ENCODE data around the gene SPTBN2.
A peak's percentile ranks its signal among the peaks of the same experiment; 100 is the strongest.

SPTBN2 gene

GRCh38 chr11:66700742-66701141, 28.3 kb downstream of the SPTBN2 start:
- DNase-seq: no peak

- no peak for DNase-seq
Observed at GRCh38 chr11:66700337-66700736, 28.7 kb downstream of the SPTBN2 start.

- no peak for DNase-seq
Observed at GRCh38 chr11:66698491-66698890, 30.5 kb downstream of the SPTBN2 start.

DNA sequence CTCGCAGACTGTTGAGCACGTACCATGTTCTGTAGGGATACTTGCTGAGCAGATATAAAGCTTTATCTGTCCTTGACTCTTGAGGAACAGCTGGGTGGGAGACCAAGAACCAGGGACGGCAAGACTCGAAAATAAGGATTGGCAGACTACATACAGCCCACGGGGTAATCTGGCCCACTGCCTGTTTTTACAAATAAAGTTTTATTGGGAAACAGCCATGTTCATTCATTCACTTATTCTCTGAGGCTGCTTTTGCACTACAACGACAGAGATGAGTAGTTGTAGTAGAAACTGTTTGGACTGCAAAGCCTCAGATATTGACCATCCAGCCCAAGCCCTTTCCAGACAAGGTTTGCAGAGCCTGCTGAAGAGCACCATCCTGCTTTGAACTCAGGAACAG, 31.0 kb downstream of the SPTBN2 start:
- no peak for DNase-seq

DNA sequence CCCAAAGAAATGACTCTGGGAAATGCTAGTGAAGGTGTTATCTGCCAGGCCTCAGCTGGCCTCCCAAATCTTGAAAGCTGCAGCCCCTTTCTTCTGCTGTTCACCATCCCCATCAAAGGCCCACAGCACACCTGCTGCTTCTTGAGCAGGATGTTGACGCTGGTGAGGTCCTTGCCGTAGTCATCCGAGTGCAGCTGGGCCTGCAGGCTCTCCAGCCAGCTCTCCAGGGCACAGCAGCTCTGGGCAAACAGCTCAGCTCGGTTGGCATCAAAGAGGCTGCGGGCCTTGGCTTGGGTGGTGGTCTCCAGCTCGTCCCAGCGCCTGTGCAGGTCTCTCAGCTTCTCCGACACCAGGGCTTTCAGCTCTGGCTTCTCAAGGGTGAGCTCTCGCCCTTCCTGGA, 32.9 kb downstream of the SPTBN2 start:
- no peak for DNase-seq

DNA sequence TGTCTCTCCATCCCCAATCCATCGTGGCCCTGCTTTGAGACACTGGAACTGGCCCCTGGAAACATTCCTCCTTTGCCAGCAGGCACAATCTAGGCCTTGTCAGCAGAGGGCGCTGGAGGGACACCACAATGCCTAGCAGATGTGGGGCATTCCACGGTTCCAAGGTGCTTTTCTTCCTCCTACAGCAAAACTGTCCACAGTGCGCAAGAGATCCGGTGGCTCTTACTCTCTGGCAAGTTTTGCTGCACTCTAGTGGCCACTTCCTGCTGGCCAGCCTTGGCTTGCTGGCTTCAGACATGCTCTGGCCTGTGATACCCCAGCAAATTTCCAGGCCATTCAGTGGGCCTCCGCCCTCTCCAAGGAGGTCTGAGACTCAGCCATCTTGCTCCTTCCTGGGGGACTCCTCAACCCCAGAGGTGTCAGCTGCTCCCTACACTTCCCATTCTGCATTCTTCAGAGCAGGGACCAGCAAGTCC, 34.2 kb downstream of the SPTBN2 start:
- peak; percentile 82 to 87 for DNase-seq

DNA sequence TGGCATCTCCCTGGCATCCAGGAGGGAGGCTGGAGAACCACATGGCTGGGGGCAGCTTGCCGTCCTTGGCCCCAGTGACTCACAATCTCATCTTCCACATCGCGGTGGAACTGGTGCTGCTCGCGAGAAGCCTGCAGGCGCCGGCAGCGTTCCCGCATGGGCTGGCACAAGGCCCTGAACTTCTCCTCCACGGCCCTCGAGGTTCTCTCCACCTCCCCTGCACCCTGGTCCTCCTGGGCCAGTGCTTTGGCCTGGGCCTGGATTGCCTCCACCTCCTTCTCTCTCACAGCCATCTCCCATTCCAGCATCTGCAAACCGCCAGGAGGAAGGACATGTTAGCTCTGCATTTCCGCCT, 35.0 kb downstream of the SPTBN2 start:
- DNase-seq: no peak

- DNase-seq: no peak
Observed at GRCh38 chr11:66693356-66694055, 35.5 kb downstream of the SPTBN2 start.

- no peak for DNase-seq
Observed at GRCh38 chr11:66692871-66693331, 36.1 kb downstream of the SPTBN2 start.

DNA sequence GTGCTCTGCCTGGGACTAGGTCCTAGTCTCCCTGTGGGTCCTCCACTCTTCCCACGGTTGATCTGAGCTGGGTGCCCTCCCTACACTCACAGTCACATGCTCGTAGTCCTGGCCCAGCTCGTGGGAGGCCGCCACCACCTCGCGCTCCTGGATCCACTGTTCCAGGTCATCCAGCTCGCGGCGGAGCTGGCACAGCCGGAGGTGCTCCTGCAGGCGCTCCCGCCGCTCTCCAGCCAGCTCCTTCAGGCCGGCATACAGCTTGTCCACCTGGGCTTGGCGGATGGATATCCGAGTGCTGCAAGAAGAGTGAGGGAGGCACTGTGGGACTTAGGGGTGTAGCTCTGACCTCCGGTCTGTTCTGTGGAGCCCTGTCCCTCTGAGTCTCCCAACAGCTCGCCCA, 36.6 kb downstream of the SPTBN2 start:
- DNase-seq: no peak

- no peak for DNase-seq
Observed at GRCh38 chr11:66691311-66691980, 37.6 kb downstream of the SPTBN2 start.

DNA sequence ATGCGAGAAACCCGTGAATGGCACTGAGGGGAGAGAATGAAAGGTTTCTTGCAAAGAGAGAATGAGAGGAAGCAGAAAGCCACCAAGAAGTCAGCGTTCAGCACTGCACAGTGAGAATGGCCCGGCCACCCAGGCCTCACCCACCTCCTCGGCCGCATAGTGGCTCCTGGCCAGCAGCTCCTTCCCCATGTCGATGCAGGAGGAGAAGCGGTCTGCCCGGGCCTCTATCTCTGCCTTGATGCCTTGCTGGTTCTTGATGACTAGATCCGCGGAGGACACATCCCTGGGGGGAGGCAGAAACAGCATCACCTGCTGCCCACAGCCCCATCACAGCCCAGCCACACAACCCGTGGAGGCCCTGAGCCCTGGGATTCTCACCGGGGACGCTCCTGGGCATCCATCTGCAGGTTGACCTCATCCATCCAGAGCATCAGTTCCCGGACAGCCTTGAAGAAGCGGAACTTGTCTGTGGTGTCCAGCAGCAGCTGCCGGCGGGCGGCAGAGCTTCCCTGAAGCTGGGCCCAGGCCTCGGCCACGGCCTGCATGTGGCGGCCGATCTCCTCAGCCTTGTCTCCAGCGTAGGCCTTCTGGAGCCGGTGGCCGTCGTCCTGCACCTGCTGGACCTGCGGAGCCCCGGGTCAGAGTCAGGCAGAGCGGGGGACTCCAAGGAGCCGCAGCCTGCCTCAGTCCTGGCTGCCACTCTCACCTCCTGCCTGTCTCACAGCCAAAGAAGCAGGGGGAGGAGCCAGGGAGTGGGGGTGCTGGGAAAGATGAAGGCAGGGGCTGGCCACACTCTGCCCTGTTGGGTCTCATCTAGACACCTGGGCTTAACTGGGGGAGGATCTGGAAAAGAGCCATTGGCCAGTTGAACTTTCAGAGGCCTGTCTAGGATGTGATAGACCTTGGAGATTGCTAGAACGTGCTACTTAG, 39.1 kb downstream of the SPTBN2 start:
- no peak for DNase-seq

DNA sequence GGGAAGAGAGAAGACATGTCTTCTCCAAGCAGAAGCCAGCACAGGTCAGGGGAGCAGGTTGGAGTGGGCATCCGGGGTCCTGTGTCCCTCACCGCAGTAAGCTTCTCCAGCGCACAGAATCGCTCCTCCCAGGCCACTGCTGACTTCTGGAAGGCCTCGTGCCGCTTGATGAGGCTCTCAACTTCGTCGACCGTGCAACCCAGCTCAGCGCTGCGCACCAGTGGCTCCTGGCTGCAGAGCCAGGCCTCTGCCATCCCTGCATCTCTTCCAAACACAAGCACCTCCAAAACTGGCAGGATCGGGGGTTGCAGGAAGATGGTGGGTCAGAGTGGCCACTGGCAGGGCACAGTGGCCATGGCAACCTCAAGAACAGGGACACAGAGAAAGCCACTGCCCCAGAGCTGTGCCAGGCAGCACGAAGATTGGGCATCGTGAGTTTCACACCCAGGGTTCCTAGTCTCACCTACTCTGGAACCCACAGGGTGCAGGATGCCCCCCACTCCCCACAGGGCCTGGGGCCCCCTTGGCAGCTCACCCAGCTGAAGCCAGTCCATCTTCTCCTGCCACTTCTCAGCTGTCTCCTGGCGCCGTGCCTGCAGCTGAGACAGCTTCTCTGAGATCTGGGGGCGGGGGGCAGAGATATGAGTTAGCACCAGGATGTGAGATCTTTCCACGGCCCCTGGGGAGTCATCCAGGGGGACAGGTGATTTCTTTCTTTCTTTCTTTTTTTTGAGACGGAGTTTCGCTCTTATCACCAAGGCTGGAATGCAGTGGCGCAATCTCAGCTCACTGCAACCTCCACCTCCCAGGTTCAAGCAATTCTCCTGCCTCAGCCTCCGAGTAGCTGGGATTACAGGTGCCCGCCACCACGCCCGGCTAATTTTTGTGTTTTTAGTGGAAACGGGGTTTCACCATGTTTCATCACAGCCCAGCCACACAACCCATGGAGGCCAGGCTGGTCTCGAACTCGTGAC, 40.2 kb downstream of the SPTBN2 start:
- no peak for DNase-seq

- DNase-seq: no peak
Observed at GRCh38 chr11:66687831-66688281, 41.2 kb downstream of the SPTBN2 start.

DNA sequence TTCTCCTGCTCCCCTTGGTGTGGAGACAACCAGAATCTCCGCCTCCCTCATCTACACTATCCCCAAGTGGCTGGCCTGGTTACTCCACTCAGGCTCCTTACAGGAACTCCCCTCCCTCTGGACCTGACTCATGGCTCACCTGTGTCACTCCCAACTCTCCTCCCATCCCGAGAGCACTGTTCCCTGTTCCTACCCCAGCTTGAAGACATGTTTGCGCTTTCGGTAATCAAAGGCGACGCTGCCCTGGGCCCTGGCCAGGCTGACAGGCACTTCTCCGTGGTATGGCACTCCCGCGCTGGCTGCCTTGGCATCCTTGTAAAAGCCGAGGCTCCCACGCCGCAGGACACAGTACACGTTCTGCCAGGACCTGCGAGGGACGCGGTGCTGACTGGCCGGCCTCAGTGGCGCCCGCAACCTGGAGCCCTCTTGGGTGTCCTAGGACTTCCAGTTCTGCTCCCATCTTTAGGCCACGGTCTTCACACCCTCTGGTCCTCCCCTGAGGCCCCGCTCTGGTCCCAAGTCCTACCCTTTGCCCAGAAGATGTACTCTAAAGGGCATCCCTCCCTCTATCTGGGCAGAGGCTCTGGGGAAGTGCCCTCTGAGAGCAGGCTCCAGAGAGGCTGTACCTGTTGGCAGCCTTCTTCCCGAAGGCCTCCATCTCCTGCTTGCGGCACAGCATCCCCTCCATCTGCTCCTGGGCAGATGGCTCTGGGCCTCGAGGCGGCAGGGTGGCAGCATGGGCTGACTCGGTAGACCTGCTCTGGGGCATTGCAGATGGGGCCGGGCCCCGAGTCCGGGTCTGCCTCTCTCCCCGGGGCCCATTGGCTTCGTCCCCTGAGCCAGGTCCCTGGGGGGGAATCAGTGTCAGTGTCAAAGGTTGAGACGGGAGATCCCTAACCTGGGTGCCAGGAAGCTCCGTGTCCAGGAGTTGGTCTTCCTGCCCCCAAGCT, 41.9 kb downstream of the SPTBN2 start:
- DNase-seq: no peak

DNA sequence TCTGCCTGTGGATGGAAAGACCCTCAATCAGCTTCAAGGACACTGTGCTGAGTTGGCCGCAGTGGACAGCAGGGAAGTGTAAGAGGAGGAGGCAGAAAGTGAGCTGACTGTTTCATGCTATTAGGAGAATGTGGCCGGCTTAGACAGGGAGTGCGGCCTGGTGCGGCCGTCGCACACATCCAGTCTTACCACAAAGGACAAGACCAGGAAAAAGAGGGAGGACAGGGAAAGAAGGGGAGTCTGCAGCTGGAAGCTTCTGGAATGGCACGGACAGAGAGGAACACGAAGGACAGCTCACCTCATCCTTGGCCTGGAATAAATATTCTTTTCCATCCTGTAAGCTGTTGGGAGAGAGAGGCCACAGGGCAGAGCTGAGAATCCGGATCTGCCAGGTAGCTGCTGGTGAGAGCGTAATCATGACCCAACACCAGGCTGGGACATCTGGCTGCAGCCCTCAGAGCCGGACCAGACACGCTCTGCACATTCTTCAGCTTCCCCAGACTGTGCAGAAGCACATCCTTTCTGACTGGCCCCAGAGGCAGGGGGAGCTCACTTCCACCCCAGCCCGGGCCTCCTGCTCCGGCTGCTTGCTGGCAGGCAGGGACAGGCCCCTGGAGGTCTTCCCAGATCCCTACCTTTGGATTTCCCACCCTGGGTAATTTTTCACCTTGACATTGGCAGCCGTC, 42.8 kb downstream of the SPTBN2 start:
- DNase-seq: no peak

DNA sequence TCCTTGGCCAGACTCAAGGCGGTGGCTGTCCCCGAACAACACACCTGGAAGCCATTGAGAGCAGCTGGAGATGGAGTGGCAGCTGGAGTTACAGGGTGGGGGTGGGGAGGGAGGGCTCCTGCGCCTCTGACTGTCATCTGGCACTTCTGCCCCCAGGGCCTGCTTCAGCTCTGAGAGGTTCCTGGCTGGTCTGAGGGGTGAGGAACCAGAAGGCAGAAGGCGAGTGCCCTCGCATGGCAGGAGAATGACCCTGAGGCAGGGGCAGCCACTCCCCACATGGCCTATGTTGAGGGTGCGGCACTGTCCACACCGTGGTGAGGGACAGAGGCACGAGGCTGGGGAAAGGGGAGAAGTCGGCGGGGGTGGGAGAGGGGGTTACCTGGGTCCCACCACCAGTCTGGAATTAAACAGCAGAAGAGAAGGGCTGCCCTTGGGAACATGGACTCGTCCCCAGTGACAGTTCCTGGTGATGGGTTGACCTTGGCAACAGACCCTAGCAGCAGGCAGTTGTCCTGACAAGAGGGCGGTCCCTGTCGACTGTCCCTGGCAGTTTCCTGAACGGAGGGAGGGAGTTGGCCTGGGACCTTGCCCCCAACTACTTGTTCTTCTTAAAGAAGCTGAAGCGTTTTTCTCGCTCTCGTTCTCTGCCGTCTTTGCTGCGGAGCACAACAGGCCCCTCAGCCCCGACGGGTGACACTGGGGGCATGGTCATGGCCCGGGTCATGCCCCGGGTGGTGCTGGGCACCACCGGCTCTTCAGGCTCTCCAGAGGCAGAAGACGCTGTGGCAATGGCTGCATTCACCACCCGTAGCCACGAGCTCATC, 43.5 kb downstream of the SPTBN2 start:
- no peak for DNase-seq

GRCh38 chr11:66684635-66685034, 44.4 kb downstream of the SPTBN2 start:
- no peak for DNase-seq

GRCh38 chr11:66683877-66684276, 45.1 kb downstream of the SPTBN2 start:
- DNase-seq: no peak
